HG03558 (cell line): ENCODE measurements around the gene UBE2Q2.
"Not testable (repeated sequence)": the region's sequence is repeated elsewhere in the genome, so short reads cannot be mapped to it uniquely, and the experiment has no call there.

Source experiments
- ATAC-seq: cut with Tn5 transposase; IDR thresholded peaks from one replicate; pipeline ENCODE4 v1.9.1; 2021; ENCODE audit warnings: moderate number of reproducible peaks; ENCODE audit not compliant: unreplicated experiment; ENCODE audit errors: extremely low read depth

The UBE2Q2 gene

DNA sequence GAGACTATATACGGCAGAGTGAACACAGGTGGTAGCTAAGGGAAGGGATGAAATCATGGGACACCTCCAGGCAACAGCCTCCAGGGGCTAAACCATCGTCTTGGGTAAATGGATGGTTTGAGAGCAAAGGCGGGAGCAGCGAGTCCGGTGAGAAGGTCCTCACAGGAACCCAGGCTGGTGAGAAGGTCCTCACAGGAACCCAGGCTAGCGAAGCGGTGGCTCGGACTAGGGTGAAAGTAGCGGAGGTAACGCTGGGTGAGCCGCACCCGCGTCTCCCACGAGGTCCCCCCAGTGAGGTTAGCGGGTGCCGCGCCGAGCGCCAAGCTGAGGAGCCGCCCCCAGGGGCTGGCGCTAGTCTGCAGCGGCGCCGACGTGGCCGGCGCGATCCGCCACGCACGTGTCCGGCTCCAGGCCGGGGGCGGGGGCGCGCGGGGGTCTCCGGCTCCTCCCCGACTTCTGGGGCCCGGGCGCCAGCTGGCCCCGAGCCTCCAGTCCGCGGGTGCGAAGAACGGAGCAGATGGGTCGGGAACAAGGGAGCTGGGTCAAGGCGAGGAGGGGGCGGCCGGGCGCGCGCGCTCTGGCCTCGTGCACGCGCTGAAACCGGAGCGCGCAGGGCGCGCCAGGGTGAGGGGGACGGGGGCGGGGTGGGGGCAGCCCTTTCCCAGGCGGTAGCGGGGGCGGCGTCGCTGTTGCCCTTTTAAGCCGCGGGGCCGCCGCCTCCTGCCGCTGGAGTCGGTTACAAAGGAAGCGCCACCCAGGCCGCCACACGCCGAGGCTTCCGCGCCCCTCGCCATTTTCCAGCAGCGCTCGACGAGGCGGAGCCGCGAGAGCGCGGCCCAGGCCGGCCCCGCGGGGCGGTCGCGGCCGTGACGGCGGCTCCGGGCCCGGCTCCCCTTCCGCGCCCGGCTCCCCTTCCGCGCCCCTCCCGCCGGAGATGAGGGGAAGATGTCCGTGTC is at the start of gene UBE2Q2:
TSS of gene UBE2Q2 (plus strand) at position 726 of the 956 bp plus-strand sequence. CDS start at position 946, 220 bp downstream.
- ATAC-seq: no peak

DNA sequence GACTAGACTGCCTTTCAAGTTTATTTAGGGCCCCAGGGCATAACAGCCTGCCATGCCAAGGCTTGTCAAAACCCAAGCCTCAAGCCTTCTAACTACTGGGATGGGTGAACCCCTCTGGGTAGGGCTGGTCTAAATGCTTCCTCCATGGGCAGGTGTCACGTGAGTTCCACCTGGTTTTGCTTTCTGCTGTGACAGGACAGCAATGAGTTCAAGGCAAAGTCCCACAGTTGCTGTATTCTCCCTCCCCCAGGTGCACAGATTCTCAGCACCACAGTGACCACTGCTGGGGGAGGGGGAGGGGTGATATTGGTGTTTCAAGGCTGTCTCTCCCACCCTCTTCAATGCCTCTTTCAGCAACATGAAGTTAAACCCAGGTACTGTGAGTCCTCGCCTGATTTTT is 46.9 kb upstream of the UBE2Q2 start:
- no peak for ATAC-seq

DNA sequence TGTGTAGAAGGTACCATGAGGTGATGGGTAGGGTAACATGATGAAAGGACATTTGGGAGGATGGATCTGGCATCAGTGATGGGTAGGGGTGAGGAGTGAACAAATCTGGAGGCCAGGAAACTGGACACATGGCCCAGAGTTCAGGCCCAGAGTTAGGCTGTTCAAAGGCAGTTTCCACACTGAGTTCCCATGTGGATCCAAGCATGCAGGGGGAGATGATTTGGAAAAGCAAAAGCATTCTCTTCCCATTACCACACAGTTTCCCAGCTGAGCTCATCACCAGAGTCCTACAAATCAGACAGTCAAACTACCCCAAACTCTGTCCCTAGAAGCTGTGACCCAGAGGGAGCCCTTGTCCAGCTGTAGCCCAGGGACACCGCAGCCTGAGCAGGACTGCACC is 46.1 kb upstream of the UBE2Q2 start:
- ATAC-seq: not testable (repeated sequence)

DNA sequence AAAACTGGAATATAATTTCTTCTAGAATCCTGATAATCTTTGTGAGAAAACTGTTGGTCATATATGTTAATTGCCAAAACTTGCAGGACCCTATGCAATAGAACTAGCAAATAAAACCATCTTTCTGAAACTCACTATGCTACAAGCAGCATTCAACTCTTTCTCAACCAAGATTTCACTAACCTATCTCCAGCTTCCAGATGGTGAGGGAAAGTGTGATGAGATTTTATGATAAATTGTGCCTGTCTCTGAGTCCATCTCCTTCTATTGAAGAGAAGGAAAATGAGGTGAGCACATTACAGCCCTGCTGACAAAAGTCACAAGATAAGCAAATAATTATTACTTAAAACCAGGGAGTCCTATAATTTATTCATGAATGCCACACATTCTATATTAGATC is 44.1 kb upstream of the UBE2Q2 start:
- ATAC-seq: no peak

DNA sequence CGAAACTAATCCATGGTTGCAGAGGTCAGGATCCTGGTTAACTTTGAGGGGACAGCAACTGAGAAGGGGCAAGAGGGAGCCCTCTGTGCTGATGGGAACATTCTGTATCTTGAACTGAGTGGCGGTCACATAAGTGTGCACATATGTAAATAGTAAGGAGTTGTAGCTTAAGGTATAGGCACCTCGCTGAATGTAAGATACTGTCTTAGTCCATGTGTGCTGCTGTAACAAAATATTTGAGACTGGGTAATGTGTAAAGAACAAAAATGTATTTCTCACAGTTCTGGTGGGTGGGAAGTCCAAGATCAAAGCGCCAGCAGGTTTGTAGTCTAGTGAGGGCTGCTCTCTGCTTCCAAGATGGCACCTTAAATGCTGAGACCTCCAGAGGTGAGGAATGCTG is 42.8 kb upstream of the UBE2Q2 start:
- not testable (repeated sequence) for ATAC-seq

DNA sequence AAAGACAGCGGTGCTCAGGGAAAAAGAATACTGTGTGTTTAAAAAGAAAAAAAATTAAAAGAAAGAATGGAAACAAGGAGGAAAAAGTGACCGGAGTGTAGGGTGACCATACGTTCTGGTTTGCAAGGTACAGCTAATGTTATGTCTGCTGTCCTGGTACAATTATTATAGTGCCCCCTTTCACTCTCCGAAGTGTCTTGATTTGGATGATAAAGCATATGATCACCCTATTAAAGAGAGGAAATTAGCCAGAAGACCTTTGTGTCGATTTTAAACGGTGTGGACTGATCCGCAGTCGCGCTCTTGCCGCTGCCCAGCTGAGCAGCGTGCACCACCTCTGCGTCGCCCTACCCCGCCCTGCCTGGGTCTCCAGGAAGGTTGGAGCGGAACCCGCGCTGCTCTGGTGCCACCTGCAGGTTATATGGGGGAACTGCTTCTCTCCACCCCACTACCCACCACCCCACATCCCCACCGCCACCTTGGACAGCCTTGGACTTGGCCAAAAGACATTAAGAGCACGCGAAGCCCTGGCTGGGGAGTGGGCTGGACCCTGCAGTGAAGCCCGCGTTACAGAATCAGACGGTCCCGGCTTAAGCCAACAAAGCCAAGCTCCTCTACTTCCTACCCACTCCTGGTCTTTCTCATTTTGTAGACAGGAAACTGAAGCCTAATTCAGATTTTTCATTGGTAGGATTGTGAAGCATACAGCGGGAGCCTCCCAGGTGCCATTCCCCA is 41.2 kb upstream of the UBE2Q2 start:
- no peak for ATAC-seq

DNA sequence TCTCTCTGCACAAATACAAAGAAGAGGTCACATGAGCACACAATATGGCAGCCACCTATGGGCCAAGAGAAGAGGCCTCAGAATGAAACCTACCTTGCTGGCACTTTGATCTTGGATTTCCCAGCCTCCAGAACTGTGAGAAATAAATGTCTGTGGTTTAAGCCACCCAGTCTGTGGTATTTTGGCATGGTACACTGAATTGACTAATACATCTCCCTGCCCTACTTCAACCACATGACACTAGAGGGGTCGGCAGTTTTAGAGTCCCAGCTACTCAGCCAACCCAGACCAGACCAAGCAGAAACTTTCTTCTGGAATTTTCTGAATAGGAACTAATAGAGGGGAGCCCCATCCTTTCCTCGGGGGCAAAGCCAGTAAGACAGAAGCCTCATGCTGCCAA is 35.8 kb upstream of the UBE2Q2 start:
- not testable (repeated sequence) for ATAC-seq

DNA sequence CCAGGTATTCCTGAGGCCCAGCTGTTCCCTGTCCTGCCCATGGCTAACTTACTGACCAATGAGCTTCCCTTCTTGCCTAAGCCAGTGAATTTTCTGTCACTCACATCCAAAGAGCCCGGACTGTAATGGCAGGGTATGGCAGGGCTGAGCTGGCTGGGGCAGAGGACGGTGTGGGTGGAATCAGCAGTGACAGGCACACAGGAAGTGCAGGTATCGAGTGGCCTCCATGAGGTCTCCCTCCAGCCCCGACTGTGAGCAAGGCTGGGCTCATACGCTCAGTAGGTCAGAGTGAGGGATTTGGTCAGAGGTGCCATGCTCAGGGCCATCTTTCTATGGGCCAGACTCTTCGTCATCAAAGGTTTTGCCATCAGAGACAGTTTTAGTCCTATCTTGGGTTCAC is 35.2 kb upstream of the UBE2Q2 start:
- not testable (repeated sequence) for ATAC-seq

DNA sequence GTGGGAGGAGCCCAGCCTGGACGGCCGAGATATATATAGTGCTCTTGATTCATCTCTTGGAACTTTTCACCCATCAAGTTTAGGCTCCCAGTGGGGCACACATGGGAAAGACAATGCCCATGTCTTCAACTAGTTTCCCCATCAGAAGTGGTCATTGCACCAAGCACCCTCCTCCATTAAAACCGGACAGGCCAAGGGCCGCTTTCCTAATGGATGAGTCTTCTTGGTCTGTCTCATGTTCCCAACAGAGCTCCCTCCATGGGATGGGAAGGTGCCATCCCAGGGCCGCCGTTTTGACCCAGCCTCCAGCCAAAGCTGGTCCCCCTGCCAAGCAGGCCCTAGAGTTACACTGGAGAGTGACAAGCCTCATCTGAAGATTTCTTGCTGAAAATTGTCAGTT is 34.7 kb upstream of the UBE2Q2 start:
- ATAC-seq: no peak

DNA sequence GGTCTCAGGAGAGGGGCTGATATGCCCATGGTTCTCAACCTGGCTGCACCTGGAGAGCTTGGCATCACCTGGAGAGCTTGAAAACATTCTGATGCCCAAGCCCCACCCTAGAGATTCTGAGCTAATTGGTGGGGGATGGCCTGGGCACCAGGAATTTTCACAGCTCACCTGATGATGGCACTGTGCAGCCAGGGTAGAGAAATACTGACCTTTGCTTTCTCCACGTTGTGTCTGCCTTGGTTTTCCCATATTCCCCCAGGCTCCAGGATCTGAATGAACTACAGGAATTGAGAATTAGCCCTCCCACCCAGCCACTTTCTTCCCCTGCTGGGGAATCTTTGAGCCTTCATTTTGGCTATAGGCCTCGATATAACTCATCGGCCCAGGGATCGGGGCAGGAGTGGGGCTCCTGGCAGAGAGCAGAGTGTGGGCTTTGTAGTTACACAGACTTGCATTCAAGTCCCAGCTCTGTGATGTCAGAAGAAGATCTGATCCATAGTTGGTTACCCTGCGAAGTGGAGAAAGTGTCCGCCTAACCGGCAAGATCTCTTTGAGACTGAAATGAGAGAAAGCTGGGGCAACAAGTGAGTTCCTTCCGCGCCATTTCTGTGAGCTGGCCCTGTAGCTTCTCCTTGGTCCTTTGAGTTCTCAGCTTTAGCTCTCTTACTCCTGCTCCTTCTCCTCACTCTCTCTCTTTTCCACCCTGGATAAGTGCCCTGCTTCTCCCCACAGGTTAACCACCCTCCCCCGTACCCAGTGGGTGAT is 33.1 kb upstream of the UBE2Q2 start:
- no peak for ATAC-seq

DNA sequence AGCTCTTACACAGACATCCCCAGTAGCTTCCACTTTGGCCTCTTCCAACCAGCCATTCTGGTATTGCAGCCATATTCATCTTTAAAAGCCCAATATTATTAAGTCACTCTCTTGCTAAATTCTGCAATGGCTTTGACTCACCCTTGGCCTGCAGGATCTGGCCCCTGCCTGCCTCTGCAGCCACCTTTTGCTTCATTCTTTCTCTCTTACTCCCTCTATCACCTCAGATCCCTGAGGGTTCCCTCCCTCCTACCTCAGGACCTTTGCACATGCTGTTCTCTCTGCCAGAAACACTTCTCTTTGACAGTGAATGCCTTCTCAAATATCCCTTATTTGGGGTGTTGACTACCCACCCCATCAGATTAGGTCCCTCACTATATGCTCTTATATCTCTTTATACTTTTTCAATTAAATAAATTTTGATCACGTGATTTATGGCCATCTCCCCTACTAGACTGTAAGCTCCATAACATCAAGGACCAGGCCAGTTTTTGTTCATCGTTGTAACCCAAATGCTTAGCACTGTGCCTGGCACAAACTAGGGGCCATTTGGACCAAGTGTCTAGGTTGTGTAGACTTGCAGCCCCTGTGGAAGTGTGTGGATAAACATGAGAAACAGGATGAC is 32.3 kb upstream of the UBE2Q2 start:
- no peak for ATAC-seq

DNA sequence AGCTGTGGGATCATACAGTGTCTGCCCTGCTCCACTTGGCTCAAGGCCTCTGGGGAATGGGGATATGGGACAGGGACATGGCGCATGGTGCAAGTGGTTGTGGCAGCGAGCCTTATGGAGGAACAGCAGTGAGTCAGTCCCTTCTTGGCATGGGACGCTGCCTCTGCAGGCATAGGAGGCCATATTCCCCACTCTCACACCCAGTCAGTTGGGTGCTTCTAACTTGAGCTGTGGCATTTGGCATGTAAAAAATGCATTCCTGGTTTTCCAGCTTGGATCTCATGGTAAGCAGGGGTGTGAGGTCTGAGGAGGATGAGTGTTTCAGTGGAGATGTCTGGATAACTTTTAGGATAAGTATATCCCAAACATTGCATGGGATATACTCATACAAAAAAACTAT is 31.6 kb upstream of the UBE2Q2 start:
- no peak for ATAC-seq

DNA sequence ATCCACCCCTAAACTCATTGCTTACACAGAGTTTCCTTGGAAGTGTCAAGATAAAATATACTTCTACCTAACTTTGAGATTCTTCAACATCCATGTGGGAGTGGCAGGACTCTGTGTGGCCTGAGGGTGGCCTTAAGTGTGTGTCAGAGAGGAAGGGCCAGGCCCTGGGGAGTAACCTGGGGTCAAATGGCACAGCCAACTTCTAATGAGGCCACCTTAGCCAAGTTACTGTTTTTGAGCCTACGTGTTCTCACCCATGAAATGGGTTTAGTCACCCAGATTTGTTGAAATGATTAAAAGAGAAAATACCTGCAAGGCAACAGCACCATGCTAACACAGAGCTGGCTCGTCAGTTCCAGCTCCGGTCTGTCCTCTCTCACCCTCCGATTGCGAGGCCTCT is 28.5 kb upstream of the UBE2Q2 start:
- no peak for ATAC-seq

DNA sequence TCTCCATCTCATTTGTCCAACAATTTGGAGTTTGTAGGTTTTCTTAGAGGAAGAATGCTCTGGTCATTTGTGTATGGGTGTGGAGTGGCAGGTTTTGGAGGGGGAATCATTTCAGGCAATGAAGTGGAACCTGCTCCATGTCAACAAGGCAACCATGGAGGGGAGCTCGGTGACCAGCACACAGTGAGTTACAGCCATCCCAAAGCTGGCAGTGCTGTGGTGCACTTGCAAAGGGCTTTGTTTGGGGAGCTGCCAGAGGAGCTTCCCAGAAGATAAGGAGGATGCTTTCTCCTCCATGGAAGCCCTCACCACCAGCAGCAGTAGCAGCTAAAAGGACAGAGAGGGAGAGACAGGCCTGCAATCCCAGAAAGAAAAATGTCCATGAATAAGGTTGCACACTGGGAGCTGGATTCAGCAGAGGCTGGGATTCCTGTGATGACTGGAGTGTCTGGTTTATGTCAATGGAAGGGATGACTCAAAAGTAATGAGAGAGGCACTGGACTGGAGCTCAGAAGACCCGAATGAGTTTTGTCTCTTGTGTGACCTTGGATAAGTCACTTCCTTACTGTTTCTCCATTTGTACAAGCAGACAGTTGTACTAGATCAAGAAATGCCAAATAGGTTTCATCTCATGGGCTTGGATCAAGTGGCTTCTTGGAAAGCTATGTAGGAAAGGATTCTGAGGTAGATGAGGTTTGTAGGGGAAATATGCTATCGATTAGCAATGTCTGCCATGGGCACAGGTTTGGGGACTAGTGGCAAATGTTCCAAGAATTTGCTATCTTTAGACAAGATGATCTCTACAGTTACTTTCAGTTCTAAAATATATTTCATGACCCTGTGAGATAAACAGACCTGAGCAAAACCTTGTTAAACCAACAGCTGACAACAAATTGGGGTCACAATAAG is 27.2 kb upstream of the UBE2Q2 start:
- ATAC-seq: no peak

DNA sequence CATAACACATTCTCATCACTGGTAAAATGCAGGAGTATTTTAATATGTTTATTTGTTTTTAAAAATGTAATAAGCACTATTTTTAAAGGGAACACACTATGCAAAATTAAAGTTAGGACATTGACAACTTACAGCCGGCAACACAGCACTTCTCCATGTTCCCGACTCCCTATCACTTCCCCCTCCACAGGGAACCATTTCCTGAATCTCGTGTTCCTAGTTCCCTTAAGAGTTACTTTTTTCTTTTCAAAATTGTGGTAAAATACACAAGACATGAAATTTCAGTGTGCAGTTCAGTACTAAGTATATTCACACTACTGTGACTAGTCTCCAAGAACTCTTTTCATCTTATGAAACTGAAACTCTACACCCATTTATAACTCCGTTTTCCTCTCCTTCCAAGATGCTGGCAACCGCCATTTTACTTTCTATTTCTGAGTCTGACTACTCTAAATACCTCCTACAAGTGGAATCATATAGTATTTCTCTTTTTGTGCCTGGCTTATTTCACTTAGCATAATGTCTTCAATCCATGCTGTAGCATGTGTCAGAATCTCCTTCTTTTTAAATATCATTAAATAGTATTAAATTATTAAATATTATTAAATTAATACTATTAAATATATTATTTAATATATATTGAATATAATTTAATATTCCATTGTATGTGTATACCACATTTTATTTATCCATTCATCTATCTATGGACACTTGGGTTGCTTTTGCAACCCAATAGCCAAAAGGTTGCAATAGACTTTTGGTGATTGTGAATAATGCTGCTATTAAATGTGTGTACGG is 25.9 kb upstream of the UBE2Q2 start:
- no peak for ATAC-seq

DNA sequence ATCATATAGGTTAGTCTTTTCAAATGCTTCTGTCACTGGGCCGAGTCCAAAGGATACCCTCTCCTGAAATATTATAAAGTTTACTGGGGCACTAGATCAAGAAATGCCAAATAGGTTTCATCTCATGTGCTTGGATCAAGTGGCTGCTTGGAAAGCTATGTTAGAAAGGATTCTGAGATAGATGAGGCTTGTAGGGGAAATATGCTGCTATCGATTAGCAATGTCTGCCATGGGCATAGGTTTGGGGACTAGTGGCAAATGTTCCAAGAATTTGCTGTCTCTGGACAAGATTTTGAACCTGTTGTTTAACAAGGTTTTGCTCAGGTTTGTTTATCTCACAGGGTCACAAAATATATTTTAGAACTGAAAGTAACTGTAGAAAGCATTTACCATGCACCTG is 23.0 kb upstream of the UBE2Q2 start:
- ATAC-seq: no peak

DNA sequence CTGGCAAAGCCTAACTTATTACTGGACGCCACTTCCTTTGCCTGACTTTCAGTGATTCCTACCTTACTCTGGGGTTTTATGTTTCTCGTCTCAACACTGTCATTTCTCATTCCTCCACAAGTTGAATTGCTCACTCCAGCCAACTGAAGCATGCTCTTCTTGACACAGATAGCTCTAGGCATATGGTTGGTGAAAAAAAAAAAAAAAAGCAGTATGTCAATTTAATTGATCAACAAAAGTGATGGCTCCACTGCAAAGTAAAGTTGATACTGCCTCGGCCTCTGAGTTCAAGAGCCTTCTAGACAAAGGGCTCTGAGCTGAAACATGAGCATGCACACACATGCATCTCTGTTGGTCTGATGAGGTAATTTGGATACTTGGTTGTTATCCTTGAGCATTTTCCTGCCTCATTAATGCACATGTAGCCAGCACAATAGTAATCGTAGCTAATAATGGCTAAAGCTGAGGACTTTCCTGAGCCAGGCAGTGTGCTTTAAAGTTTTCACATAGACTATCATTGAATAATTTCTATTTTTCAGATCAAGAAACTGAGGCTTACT is 21.4 kb upstream of the UBE2Q2 start:
- no peak for ATAC-seq

DNA sequence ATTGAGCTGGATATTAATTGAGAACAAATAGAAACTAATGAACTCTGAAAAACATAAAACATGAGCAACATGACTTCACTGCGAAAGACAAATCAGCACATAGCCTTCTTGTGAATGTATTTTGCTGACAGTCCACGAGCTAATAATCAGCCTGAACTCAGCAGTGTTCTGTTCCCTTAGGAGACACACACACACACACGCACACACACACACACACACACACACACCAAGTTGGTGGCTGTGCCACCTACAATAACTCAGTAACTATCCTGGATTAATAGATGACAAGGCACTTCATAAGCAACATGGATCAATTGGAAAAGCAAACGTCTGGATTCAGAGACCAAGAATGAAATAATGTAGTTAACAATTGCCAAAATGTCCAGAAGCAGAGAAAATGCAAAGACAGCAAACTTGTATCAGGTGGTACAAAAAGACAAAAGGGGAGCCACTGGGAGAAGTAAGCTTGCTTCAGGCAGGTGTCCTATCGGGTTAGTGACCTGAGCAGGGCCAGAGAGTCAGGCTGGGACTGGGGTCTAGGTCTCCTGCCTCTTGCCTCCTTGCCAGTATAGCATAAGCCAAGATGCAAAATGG is 20.5 kb upstream of the UBE2Q2 start:
- no peak for ATAC-seq
